Measurements from ENCODE around the gene IFITM1.
"Not testable (repeated sequence)": the region's sequence is repeated elsewhere in the genome, so short reads cannot be mapped to it uniquely, and the experiment has no call there.

IFITM1 gene

DNA sequence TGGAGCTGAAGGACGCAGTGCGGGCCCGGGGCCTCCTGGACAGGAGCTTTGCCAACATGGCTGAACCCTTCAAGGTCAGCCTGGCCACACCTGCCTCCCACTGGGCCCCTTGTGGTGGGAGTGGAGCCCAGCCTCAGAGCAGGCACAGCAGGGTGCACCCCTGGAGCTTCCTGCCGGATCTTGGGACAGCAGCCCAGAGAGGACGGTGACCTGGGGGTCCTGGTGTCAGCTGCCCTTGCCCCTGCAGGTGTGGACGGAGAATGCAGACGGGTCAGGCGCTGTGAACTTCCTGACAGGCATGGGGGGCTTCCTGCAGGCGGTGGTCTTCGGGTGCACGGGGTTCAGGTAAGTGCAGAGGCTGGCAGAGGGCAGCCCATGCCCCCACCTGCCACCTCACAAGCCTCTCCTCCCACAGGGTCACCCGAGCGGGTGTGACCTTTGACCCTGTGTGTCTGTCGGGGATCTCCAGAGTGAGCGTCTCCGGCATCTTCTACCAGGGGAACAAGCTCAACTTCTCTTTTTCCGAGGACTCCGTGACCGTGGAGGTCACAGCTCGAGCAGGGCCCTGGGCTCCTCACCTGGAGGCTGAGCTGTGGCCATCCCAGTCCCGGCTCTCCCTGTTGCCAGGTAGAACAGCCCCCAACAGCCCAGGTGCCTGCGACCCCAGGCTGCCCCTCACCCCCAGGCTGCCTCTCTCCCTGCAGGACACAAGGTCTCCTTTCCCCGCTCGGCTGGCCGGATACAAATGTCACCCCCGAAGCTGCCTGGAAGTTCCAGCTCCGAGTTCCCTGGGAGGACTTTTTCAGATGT, 19.8 kb upstream of the IFITM1 start:
- in situ Hi-C loops (cut with MboI; ENCODE audit: low sequenced_read_pairs) = no loop called here

DNA sequence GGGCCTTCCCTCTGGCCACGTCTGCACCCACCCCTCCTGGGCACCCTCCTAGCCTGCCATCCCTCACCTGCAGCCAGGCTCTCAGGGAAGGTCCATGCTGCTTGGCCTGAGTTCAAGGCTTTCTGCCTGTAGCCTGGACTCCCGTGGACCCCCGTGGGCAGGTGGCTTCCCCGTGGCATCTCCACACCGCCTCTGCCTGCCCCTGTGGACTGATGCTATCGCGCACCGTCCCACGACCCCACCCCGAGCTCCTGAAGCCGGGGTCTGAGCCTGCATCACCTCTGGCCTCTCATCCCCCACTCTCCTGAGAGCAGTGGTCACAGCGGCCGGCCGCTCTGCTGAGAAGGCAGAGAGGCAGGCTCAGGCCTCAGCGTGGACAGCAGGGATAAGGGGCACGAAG, 19.1 kb upstream of the IFITM1 start:
- in situ Hi-C loops (cut with MboI; ENCODE audit: low sequenced_read_pairs) = no loop called here

- in situ Hi-C loops (cut with MboI; ENCODE audit: low sequenced_read_pairs) = no loop called here
Measured at GRCh38 chr11:295351-296170, 18.3 kb upstream of the IFITM1 start.

DNA sequence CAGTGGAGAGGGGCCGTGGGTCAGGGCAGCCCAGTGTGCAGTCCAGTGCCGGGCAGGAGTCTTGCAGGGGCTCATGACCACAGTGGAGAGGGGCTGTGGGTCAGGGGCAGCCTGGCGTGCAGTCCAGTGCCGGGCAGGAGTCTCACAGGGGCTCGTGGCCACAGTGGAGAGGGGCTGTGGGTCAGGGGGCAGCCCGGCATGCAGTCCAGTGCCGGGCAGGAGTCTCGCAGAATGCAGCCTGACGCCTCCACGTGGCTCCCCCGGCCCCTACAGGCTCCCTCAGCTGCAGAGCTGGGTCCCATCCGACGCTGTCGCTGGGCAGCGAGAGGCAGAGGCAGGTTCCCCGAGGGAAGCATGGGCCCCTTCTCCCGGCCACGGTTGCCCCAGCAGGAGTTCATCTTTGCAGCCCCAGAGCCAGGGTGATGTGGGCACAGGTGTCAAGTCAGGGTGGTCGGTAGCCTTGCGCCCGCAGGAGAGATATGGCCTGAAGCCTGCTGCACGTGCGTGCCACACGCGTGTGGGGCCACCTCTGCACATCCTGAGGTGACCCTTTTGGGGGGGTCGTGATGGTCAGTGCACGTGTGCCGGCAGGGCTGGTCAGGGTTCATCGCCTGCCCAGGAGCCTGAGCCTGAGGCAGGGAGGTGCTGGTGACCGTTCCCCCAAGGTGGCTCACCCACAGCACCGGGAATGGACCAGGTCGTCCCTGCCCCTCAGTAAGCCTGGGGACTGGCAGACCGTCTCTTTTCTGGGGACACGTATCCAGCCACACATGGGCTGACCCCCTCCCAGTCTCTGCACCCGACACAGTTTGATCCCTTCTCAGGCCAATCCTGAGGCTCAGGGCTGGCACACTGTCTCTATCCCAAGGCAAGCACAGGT, 17.4 kb upstream of the IFITM1 start:
- in situ Hi-C loops (cut with MboI; ENCODE audit: low sequenced_read_pairs) = no loop called here

DNA sequence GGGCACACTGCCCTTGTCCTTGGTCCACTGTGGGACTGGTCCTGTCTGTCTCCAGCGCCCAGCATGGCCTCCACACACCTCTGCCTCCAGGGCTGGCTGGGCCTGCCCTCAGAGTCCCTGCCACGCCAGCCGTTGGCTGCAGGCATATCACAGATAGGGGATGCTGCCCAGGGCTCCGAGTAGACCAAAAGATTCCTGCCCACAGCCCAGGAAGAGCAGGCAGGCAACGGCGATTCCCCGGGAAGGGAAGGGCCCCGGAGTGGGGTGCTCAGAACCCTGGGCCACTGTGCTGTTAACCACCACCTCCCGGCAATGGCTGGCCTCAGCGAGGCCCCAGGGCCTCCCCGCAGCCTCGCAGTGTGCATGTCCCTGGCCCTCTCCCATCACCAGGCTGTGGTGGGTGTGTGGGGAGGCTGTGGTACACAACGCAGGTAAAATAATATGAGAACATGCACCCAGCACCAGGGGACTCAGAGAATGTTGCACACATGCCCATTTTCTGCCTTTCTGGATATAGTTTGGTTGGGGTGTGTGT, 16.7 kb upstream of the IFITM1 start:
- in situ Hi-C loops (cut with MboI; ENCODE audit: low sequenced_read_pairs) = no loop called here

- in situ Hi-C loops (cut with MboI; ENCODE audit: low sequenced_read_pairs) = no loop called here
Measured at GRCh38 chr11:297586-298405, 16.0 kb upstream of the IFITM1 start.

DNA sequence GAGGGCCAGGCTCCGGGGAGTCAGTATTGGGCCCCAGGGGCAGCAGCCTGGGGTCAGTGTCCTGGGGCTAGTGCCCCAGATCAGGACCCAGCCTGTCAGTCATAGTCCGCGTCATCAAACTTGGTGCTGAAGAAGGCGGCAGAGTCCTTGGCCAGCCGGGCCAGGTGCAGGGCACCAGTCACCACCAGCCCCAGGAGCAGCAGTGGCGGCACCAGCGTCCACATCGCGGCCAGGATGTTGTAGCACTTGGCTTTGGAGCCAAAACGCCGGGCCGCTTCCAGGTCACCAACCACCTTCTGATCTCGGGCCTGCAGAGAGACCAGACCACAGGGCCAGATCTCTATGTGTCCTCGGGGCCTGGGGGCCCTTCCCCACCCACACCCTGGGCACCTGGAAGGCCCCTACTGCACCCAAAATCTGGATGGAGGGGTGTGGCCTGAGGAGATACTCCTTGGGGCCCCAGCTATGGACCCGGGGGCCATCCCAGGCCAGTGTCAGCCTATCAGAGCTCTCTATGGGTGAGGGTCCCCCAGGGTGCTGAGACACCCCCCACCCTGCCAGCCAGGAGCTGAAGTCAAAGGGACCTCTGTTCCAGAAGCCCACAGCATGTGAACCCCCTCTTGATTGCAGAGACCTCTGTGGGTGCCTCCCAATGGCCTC, 15.3 kb upstream of the IFITM1 start:
- in situ Hi-C loops (cut with MboI; ENCODE audit: low sequenced_read_pairs) = no loop called here

GRCh38 chr11:299081-299891, 14.6 kb upstream of the IFITM1 start, which contains the start of gene IFITM5:
TSS of gene IFITM5 (minus strand) at chr11:299526. CDS start at chr11:299490, 36 bp downstream.
- in situ Hi-C loops (cut with MboI; ENCODE audit: low sequenced_read_pairs) = no loop called here

GRCh38 chr11:299951-300735, 13.7 kb upstream of the IFITM1 start:
- in situ Hi-C loops (cut with MboI; ENCODE audit: low sequenced_read_pairs) = no loop called here

- in situ Hi-C loops (cut with MboI; ENCODE audit: low sequenced_read_pairs) = no loop called here
Measured at GRCh38 chr11:303363-303762, 10.5 kb upstream of the IFITM1 start.

- in situ Hi-C loops (cut with MboI; ENCODE audit: low sequenced_read_pairs) = no loop called here
Measured at GRCh38 chr11:304061-304506, 9.8 kb upstream of the IFITM1 start.

DNA sequence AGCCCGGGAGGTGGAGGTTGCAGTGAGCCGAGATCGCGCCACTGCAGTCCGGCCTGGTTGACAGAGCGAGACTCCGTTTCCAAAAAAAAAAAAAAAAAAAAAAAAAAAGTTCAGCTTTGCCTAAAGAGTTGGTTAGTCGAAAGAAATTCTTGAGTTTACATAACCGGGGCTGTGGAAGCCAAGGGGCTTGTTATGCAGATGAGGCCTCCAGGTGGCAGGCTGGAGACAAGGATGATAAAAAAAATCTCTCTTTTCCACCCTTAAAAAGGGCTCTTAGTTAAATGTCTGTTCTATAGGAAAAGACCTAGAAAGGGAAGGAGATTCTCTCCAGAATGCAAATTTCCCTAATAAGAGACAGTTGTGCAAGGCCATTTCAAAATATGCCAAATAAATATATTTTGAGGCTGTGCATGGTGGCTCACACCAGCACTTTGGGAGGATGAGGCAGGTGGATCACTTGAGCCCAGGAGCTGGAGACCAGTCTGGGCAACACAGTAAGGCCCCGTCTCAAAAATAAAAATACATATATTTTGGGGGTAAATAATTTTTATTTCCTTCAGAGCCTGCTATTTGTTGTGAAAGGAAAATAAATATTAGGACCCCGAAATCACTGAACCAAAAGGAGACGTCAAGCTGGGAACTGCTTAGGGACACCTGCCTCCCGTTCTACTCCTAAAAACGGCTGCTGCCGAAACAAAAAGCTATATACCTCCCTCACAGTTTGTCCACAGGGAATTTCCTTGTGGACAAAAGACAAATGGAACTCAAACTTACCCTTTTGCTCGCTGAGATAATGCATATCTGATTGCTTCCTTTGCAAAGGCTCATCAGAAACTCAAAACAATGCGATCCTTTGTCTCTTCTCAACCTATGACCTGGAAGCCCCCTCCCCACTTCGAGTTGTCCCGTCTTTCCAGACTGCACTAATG, 8.7 kb upstream of the IFITM1 start:
- in situ Hi-C loops (cut with MboI; ENCODE audit: low sequenced_read_pairs) = no loop called here

DNA sequence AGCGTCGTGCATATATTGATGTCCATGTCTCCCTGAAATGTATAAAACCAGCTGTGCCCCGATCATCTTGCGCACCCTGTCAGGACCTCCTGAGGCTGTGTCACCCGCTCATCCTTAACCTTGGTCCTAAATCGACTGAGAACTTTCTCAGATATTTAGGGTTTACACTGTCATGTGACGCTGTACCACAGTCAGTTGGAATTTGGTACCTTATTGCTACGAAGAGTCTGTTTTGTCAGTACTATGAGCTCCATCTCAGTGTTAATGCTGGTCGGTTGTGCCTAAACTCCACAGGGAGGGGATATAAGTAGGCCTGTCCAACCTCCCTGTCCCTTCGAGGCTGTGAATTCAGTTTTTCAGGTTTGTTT, 8.0 kb upstream of the IFITM1 start:
- in situ Hi-C loops (cut with MboI; ENCODE audit: low sequenced_read_pairs) = no loop called here

DNA sequence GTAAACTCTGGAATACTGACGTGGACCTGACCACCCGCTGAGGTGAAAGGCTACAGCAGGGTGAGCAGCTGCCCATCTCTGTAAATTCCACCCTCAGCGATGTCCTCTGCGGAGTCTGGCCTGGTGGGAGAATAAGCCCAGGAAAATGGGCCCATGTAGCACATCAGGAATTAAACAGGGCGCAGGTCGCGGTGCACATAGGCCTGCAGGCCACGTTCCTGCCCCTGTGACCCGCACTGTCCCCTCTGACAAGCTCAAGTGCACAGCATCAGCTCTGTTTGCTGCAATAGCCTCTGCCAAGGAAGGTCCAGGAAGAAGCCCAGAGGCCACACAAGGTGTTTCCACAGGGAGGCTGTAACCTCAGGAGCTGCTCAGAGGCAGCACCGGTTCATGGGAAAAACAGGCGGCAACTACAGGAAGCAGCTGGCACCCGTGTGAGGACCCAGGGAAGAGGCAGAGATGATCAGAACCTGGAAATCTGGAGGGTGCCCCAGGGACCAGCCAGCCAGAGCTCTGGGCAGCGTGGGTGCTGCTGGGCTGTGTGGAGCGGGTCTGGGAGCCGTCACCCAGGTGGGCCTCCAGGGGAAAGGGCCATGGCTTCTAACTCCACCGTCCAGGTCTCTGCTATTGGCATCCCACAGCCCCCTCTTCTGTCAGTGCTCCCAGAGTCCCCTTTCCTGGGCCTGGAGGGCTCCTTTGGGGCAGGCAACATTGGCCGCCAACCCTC, 7.0 kb upstream of the IFITM1 start:
- in situ Hi-C loops (cut with MboI; ENCODE audit: low sequenced_read_pairs) = no loop called here

DNA sequence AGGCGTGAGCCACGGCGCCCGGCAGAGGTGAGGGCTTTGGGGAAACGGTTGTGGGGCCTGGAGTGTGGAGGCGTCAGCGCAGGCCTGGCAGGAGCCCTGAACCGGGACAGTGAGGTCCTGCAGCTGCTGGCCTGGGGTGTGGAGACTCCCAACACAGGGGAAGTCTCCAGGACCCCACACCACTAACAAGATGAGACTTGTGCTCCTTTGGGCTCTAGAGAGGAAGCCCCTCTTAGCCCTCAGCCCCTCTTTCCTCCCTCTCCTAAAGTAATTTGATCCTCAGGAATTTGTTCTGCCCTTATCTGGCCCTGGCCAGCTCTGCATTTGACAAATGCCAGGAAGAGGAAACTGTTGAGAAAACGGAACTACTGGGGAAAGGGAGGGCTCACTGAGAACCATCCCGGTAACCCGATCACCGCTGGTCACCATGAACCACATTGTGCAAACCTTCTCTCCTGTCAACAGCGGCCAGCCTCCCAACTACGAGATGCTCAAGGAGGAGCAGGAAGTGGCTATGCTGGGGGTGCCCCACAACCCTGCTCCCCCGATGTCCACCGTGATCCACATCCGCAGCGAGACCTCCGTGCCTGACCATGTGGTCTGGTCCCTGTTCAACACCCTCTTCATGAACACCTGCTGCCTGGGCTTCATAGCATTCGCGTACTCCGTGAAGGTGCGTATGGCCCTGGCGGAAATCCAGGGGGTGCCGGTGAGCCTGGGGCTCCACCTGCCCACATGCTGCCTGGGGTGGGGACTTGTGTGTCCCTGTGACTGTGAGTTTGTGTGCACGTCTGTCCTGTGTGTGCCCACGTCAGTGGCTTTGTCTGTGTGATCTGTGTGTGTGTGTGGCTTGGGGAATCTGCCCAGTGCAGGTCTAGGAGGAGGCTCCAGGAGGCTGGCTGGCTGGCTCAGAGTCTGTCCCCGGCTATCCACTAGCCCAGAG, 5.8 kb upstream of the IFITM1 start, which contains the start of gene IFITM2:
IFITM2 (plus strand) TSS at position 51 of the 943 bp plus-strand sequence; CDS start at position 428, 377 bp downstream.
- in situ Hi-C loops (cut with MboI; ENCODE audit: low sequenced_read_pairs) = not testable (repeated sequence)
